HG02981 (cell line): Measurements from ENCODE around the gene CTDSPL.

Experiments used
- ATAC-seq: cut with Tn5 transposase; IDR thresholded peaks from one replicate; pipeline ENCODE4 v1.9.1; 2021; ENCODE audit warnings: mild to moderate bottlenecking, moderate library complexity; ENCODE audit not compliant: unreplicated experiment

CTDSPL gene

DNA sequence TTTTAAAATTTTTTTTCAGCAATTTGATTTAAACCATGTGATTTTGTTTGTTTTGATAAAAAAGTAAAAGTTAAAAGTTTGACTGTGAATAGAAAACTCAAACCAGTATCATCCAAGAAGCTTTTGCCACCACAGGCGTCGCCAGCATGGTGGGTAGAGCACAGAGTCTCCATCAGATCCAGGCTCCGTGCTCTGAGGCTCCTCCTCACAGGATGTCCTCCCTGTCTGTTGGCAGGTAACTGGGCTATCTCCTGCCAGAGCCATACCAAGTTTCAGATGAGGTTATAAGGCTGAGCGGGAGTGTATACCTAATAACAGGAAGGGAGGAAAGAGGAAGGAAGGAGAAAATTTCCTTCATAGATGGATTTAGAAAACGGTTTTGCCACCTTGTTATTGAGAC lies 28.8 kb downstream of the CTDSPL start:
- ATAC-seq, result no peak

DNA sequence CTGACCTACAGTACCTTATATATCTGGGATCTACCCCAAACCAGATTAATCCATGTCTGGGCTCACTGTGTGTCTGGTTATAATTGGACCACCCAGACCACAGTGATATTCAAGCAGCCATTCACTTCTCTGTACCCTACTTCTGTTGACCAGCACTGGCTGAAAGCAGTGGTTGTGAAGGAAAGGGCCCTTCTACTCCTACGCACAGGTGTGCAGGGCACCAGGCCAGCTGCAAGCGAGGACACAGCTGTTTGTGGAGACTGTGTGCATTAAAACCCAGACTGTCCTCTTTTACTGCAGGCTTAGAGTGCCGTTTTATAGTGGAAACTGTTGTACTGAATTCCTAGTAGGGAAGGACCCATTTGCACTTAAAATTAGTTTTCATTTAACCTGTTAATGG lies 29.5 kb downstream of the CTDSPL start:
- no peak for ATAC-seq

DNA sequence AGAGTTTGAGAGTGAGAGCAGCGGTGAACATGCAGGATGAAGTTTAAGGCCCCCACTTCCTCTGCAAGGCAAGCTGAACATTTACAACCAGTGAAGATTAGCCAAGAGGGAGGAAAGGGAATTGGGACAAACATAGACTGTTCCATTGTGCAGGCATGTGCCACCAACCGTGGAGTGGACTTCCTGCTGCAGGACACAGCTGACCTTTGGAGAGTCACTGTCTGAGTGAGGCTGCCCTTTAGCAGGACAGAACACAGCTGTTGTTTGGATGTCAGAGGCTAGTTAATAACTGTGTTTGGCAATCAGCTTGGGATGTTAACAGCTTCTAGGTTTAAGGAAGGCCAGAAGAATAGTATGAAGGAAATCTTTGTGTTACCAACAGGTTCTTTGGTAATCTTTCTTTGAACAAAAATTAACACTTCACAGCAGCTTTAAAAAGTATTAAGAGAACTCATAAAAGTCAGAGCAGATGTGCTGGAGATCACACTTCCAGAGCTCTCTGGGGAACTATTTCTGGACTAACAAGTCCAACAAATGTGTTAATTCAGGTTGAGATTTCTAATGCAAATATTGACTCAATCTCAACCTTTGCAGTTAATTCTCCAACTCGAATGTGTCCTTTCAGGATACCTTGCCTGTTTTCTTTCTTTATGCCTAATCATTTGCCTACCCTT lies 31.4 kb downstream of the CTDSPL start:
- no peak for ATAC-seq

DNA sequence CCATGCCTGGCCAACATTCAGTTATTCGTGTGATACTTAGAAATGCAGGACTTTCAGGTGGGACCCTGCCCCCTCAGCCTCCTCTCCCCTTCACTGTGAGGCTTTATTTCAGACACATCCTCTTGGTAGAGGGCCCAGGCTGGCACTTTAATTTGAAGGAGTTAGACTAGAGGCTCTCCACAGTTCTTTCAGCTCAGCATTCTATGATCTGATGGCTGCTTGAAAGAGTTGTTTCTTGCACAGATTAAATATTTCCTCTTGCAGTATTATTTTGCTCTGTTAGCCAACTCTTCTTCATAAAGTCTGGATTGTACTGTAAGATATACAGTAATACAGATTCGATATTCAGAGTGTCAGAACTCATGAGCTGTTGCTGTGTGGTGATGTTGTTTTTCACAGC lies 35.1 kb downstream of the CTDSPL start:
- no peak for ATAC-seq

DNA sequence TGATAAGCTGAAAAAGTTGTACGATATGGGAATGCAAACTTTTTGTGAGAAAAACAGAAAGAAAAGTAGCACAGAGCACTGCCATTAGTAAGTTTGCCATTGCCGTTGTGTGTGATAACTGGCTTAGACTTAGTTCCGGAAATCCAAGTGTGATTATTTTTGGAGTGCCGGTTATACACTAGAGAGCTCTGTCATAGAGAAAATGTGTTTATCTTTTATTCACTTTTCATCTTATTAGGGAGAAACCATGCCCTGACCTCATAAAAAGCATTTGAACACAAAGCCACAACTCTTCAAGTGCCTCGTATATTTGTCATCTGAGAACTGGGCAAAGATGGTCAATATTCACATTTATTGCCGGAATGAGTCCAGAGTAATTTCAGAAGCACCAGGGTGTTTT lies 36.1 kb downstream of the CTDSPL start:
- ATAC-seq, result no peak

DNA sequence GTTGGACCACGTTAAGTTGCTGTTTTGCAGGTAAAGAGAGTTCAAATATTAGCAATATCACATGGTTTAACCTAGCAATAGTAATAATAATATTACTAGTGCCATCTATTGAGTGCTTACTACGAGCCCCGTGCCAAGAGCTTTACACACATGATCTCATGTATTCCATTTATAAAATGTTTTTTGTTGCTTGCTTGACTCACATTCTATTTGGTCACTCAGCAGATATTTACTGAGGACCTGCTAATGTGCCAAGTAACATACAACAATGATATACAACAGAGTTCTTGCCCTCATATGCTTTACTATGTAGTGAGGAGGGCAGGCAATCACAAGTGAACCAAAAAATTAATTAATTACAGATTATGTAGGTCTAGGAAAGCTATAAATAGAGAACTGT lies 36.7 kb downstream of the CTDSPL start:
- no peak for ATAC-seq

DNA sequence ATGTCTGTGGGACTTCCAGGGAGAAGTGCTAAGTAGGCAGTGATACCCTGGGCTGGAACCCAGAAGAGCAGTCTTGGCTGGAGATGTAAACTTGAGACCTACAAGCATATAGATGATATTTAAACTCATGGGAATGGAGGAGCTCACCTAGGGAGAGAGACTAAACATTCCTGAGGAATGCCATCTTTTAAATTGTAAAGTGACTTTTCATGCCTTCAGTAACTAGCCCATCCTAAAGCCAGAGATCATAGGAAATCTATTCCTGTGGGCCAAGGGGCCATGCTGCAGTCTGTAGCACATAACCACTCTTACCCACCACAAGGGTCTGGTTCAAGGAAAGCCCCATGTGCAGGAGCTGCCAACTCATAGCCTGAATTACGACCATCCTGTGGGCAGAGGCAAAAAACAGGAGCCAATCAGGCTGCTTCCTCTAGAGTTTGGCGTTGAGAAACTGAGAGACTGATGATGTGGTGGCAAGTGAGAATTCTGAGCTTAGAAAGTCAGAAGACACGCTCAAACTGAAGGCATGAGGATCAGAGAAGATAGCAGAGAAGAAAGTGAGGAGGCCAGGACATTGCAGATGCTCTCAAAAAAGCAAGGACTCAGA lies 37.5 kb downstream of the CTDSPL start:
- peak; percentile 75 for ATAC-seq

DNA sequence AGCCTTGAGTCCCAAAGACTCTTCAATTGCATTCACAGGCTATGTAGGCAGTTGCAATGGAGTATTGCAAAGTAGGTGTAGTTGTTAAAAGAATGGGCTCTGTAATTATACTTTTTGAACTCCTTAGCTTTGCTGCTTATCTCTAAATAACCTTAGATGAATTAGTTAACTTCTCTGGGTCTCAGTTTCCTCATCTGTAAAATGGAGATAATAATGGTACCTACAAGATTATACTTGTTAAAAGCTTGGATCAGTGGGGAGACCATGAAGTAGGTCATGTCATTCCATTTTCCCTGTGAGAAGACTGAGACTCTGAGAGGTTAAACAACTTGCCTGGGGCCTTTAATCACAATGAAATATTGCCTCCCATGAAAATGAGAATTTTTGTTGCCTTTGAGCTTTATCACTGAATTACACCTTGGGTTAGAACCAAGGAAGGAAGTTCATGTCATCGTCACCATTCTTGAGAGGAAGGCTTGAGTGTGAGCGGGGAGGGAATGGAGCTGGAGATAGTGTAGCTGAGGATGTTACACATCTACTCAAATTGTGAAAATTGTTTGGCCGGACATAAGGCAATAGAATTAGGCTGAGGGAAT lies 38.1 kb downstream of the CTDSPL start:
- no peak for ATAC-seq

DNA sequence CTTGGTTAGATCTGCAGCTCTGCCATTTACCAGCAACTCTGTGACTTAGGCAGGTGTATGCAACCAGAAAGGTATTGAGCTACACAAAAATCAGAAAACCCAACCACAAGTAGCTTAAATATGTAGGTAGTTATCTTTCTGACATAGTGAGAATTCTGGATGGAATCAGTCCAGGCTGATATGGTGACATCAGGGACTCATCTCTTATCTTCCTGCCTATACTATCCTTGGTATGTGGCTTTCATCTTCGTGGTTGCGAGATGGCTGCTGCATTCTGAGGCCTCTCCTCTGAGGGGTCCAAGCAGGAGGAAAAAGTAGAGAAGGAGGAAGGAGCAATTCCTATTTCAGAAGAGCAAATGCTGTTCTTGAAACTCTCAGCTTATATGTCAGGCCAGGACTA lies 40.0 kb downstream of the CTDSPL start:
- no peak for ATAC-seq

DNA sequence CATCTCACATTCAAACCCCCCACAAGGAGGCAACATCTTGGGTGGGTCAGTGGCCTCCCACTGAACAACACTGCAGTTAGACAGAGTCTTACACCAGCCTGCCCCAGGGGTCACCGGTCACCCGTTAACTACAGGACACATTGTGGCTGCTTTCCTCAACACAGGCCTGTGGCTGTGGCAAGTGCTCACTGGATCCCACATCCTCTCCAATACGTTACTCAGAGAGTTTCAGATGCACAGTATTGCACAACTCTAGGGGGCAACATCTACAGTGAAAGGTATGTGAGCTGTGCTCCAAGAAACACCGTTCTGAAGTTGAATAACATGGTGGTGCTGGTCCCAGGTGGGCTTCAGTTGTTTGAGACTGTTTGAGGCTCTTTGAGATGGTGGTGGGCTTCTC lies 41.0 kb downstream of the CTDSPL start:
- no peak for ATAC-seq

DNA sequence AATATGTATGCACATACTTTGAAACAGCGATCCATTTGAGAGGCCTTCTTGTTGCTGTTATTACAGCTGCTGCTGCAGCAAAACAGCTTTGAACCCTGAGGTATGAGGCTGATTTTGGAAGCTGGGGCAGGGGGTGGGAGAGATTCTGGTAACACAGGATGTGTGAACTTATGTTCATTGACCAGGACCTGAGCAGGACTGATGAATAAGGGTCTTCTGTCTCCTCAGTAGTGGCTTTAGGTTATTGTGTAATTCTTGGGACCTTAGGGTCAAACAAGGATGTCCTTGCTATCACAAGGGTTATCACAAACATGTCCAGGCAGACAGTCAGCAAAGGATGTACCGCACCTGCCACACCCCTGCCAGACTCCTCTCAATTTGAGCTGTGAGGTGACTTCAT lies 41.6 kb downstream of the CTDSPL start:
- ATAC-seq, result no peak

DNA sequence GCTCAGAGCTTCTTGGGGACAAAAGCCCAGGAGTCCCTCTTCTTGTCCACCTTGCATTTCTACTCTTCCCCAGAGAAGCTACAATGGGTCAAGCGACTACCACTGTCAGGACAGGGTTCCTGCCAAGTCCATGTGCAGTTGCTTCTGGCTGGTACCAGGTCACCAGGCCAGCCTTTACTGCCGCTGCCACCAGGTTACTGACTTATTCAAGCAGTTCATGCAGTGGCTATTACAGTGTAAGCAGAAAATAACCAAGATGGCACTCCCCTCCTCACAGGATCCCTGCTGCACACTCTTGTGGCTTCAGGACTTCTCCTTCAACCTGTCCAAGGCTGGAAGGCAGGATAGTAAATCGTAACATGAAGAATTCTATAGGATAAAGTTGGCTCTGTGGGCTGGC lies 42.1 kb downstream of the CTDSPL start:
- no peak for ATAC-seq

DNA sequence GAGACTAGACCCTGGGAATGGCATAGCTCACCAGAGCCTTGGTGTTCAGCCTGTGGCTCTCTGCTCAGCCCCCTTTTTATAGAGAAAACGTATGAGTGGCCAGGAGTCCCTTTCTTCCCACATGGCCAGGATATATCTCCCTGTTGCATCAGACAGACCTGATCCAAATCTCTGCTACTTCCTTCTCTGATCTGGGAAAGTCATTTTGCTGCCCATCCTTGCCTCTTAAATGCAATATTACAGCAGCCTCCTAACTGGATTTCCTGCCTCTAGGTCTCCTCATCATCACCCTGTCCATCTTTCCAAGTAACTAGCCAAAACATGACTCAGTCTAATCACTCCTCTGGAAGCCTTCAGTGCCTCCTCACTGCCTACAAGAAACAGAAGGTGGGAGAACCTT lies 42.9 kb downstream of the CTDSPL start:
- no peak for ATAC-seq

DNA sequence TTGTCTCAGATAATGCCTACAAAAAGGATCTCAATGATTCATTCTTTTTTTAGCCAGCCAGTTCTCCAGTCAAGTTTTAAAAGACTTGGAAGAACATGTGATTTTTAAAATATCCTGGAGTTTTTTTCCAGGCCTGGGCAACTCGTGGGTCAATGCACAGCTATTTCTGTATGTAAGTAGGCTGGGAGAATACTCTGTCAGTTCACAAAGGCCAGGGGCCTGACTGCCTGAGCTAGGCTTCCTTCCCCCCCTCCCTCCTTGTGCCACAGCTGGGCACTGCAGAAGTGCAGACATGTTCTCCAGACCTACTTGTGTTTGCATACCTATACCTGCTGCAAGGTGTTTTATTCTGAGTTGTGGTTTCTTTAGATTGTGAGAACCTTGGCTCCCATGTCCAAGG lies 43.7 kb downstream of the CTDSPL start:
- ATAC-seq, result no peak

DNA sequence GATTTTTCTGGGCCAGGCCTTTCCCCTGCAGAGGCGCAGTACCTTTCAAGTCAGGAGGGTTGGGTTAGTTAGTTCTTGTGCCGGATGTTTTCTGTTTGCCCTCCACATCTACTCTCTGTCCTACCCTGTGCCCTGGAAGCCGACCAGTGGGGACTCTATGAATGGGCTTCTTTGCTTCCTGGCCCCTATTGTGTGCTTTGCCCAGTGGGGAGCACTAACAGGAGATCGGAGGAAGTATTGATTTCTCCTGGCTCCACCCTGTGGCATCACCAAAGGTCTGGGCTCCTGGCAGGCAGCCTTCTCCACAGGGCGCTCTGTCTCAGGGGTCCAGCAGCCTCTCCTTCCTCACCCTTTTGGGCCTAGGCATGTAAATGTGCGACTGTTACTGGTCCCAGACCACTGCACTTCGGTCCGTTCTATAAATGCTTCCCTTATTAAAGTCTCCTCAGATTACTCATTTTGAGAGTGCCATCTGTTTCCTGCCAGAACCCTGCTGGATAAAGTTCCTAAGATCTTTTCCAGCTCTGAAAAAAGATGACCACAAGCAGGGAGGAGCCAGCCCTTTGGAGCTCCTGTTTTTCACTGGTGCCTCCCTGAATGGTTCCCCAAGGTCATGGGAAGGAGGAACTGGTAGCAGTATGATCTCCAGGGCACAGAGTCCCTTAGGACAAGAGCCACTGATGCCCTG lies 44.5 kb downstream of the CTDSPL start:
- ATAC-seq, result no peak

DNA sequence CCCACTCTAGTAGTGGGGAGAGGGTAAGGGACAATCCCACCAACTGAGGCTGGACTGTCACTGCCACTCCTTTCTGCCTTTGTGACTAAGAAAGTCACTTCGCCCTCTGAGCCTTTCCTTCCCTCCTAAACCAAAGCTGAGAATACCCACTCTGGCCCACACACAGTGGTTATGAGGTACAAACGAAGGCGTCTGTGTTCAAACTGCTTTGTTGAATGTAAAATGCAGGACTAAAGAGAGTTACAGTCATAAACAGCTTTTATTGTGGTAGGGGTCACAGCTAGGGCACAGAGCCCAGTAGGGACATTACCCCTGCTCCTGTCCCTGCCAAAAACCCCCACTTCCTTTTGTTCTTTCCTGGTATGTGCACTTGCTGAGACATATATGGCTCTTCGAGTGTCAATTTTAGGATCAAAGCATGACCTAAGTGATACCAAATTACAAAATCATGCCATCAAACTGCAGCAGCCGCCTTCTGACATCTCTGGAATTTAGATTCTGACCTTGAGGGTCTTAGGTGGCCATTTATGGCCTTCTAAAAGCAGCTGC lies 45.1 kb downstream of the CTDSPL start:
- no peak for ATAC-seq

DNA sequence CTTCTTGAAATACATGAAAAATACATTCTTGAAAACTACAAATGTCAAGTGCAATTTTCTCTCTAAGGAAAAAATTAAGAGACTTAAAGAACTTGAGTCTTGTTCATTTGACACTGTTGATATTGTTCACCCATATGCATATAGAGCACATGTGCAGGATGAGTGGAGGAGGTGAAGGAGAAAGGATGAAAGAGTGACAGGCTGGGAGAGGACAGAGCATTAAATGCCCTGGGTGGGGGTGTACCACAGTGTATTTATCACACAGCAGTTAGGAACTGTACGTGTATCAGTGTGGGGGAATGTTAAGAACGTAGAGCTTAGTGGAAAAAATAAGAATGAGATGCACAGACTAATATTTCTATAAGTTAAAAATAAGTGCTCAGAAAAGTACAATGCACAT lies 45.7 kb downstream of the CTDSPL start:
- ATAC-seq, result no peak

DNA sequence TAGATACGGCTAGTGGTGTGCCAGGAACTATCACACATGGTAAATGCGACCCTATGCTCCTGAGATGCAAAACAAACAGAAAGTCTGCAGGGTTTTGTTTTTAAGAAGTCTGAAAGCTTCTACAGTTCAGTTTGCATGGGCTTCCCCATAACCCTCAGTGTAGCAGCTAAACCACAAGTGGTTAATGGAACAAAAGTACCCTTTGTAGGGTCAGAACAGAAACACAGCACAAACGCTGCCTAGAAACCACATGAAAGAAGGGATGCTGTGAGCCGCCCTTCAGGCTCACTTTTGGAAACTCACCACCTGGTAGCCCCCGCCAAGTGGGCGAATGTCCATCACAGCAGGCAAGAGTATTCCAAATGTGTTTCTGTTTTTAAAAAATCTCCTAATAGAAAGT lies 46.2 kb downstream of the CTDSPL start:
- ATAC-seq, result peak; percentile 93

DNA sequence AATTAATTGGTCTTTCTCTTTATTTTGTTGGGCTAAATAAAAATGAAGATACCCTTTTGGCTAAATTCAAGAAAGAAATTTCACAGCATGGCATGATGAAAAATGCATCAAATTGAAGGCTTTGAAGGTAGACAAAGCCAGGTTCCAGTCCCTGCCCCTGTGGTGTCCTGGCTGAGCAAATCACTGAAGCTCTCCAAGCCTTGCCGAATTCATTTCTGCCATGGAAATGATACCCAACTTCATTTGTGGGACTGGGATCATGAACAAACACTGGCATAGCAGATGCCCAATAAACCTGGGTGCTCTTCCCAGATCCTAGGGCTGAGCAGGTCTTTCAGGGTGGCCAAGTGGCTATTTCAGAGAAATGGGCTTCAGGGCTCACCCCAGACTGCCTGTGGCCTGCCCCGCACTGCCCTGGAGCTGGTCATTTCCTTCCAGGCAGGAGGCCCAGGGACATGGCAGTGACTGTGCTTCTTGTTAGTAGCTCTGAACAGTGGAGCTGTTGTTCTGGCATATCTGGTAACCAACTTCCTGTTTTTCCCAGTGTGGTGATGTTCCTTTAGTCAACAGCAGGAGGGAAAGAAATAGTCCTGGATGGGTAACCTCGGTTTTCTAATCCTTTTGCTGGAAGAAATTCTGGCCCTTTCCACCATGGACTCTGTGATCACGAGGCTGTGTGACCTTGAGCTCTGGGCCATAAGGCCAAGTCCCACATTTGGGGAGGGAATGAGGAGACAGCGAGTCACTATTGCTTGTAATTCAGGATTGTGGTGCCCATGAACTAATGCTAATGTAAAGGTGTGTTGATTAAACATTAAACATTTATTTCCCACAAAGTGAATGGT lies 47.6 kb downstream of the CTDSPL start:
- ATAC-seq, result no peak

DNA sequence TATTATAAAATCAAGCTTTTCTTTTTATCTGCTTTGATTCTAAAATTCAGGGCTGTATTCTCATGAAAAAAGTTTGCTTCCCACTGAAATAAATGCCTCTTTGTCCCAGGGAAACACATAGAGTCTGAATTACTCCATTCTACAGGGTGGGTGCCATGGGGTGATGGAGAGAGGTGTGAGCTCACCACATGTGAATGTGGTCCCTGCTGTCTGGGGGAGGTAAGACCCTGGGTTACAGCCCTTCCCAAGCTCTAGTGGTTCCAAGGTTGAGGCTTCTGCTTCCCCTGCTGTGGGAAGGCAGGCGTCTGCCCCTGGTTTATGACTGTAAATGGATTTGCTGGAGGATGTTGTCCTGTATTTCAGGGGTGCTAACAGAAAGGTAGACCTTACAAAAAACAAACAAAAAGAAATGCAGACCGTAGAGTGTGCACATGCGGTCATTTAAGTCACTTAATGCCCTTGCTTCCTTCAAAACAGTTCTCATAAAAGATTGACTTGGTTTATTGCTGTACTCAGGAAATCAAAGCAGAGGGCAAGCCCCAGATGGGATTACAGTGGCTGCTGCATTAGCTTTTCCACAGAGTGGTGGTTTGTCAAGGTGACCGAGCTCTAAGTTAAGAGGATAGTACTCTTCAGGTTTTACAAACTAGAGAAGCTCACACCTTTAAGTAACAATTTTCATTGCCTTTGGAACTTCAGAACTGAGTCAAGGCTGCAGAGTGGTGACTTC lies 49.2 kb downstream of the CTDSPL start:
- no peak for ATAC-seq
